PC-9 (cell line): ENCODE results near the gene RPS8.

Experiments
- EZH2 ChIP-seq: fragments of 200-600 bp; sonication (generic); IDR thresholded peaks from 2 replicates; pipeline ENCODE4 v1.8.0; 2017; ENCODE audit warnings: antibody characterized with exemption, low read depth
- TF ChIP-seq, protein P1 (sequence below): fragments of 200-600 bp; sonication (generic); conservative IDR thresholded peaks from 2 replicates; pipeline ENCODE4 v1.6.1; 2017; ENCODE audit warnings: mixed run types, antibody characterized with exemption, mild to moderate bottlenecking, moderate library complexity

DNA sequence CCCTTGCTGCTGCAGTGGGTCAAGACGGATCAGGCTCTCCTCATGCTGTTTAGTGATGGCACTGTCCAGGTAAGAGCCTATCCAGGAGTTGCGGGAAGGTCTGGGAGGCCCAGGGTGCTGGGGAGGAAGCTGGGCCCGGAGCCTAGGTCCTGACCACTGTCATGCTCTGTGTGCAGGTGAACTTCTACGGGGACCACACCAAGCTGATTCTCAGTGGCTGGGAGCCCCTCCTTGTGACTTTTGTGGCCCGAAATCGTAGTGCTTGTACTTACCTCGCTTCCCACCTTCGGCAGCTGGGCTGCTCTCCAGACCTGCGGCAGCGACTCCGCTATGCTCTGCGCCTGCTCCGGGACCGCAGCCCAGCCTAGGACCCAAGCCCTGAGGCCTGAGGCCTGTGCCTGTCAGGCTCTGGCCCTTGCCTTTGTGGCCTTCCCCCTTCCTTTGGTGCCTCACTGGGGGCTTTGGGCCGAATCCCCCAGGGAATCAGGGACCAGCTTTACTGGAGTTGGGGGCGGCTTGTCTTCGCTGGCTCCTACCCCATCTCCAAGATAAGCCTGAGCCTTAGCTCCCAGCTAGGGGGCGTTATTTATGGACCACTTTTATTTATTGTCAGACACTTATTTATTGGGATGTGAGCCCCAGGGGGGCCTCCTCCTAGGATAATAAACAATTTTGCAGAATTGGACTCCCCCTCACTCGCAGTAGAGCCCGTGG is 30.1 kb downstream of the RPS8 start:
- TF ChIP-seq, protein P1, sequence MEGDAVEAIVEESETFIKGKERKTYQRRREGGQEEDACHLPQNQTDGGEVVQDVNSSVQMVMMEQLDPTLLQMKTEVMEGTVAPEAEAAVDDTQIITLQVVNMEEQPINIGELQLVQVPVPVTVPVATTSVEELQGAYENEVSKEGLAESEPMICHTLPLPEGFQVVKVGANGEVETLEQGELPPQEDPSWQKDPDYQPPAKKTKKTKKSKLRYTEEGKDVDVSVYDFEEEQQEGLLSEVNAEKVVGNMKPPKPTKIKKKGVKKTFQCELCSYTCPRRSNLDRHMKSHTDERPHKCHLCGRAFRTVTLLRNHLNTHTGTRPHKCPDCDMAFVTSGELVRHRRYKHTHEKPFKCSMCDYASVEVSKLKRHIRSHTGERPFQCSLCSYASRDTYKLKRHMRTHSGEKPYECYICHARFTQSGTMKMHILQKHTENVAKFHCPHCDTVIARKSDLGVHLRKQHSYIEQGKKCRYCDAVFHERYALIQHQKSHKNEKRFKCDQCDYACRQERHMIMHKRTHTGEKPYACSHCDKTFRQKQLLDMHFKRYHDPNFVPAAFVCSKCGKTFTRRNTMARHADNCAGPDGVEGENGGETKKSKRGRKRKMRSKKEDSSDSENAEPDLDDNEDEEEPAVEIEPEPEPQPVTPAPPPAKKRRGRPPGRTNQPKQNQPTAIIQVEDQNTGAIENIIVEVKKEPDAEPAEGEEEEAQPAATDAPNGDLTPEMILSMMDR, result no peak
- TF ChIP-seq EZH2, result no peak
